OCI-LY7 (cell line): ENCODE results near the gene RDH16.

Source experiments
- CTCF ChIP-seq: fragments of 200-600 bp; sonication (generic); conservative IDR thresholded peaks from 2 replicates; pipeline ENCODE4 v1.5.1; 2014; ENCODE audit warnings: mild to moderate bottlenecking, antibody characterized with exemption, low read length, moderate library complexity, mixed read lengths
- EZH2phosphoT487 ChIP-seq: fragments of 200-600 bp; sonication (generic); IDR thresholded peaks from 2 replicates; pipeline ENCODE4 v1.6.1; 2018; ENCODE audit warnings: low read depth, borderline replicate concordance, mild to moderate bottlenecking, mixed run types, antibody characterized with exemption, low read length, moderate library complexity, mixed read lengths

- TF ChIP-seq CTCF, result peak; percentile 86
- no peak for TF ChIP-seq EZH2phosphoT487
Measured at GRCh38 chr12:57001448-57001906, 44.1 kb upstream of the RDH16 start.
